ENCODE measurements around the gene SPO11.

SPO11 gene

GRCh38 chr20:57385940-57386339 is 56.3 kb downstream of the SPO11 start:
- no peak for DNase-seq (ENCODE audit: low read depth)
- TF ChIP-seq CTCF (IDR thresholded peaks at IDR 0.05; ENCODE audit: low read length, missing control alignments): no peak
- H3K4me3 ChIP-seq (replicated peaks; ENCODE audit: low read depth, low read length): no peak overlapping the region

GRCh38 chr20:57386762-57387161 is 57.2 kb downstream of the SPO11 start:
- H3K4me3 ChIP-seq (replicated peaks; ENCODE audit: low read depth, low read length): no peak overlapping the region
- no peak for DNase-seq (ENCODE audit: low read depth)
- TF ChIP-seq CTCF (IDR thresholded peaks at IDR 0.05; ENCODE audit: low read length, missing control alignments): no peak

GRCh38 chr20:57387463-57387862 is 57.9 kb downstream of the SPO11 start:
- no peak for TF ChIP-seq CTCF (IDR thresholded peaks at IDR 0.05; ENCODE audit: low read length, missing control alignments)
- no peak for DNase-seq (ENCODE audit: low read depth)
- no peak overlapping the region for H3K4me3 ChIP-seq (replicated peaks; ENCODE audit: low read depth, low read length)

- TF ChIP-seq CTCF (IDR thresholded peaks at IDR 0.05; ENCODE audit: low read length, missing control alignments): no peak
- DNase-seq (ENCODE audit: low read depth): no peak
- no peak overlapping the region for H3K4me3 ChIP-seq (replicated peaks; ENCODE audit: low read depth, low read length)
These were observed 58.4 kb downstream of the SPO11 start for GRCh38 chr20:57387945-57388371.

- H3K4me3 ChIP-seq (replicated peaks; ENCODE audit: low read depth, low read length): peak overlapping the region; percentile 25
- peak; percentile 9 for TF ChIP-seq CTCF (IDR thresholded peaks at IDR 0.05; ENCODE audit: low read length, missing control alignments)
- DNase-seq (ENCODE audit: low read depth): peak; percentile 61
These were observed 59.5 kb downstream of the SPO11 start for GRCh38 chr20:57388953-57389694.

- peak overlapping the region; percentile 25 for H3K4me3 ChIP-seq (replicated peaks; ENCODE audit: low read depth, low read length)
- no peak for DNase-seq (ENCODE audit: low read depth)
These were observed 60.3 kb downstream of the SPO11 start for GRCh38 chr20:57389695-57390603.

More at GRCh38 chr20:57389695-57390603, 60.3 kb downstream of the SPO11 start:
- TF ChIP-seq CTCF (IDR thresholded peaks at IDR 0.05; ENCODE audit: low read length, missing control alignments): no peak
